SKM-1 treated with dmso at 0.1 percent for 144 hours (cell line): ENCODE data around the gene CRYBG1.

ENCODE experiments used
- DNase-seq: peaks from one replicate; lab custom pipeline; 2025; ENCODE audit not compliant: unreplicated experiment; lab: John Stamatoyannopoulos, UW

The CRYBG1 gene

GRCh38 chr6:106574741-106575458 is 214.4 kb downstream of the CRYBG1 start:
- no peak for DNase-seq

- no peak for DNase-seq
Measured at GRCh38 chr6:106579281-106579680, 218.8 kb downstream of the CRYBG1 start.

- DNase-seq: no peak
Measured at GRCh38 chr6:106581468-106581867, 221.0 kb downstream of the CRYBG1 start.

GRCh38 chr6:106586815-106587415 is 226.4 kb downstream of the CRYBG1 start:
- no peak for DNase-seq

- DNase-seq: peak; percentile 4
Measured at GRCh38 chr6:106588937-106589336, 228.4 kb downstream of the CRYBG1 start.

GRCh38 chr6:106591111-106591825 is 230.8 kb downstream of the CRYBG1 start:
- DNase-seq: no peak

- no peak for DNase-seq
Measured at GRCh38 chr6:106599440-106599839, 238.9 kb downstream of the CRYBG1 start.

- no peak for DNase-seq
Measured at GRCh38 chr6:106600329-106600728, 239.8 kb downstream of the CRYBG1 start.

- DNase-seq: peak; percentile 78
Measured at GRCh38 chr6:106608080-106608668, 247.7 kb downstream of the CRYBG1 start.

- DNase-seq: peak; percentile 9
Measured at GRCh38 chr6:106609699-106610098, 249.2 kb downstream of the CRYBG1 start.

GRCh38 chr6:106611030-106611429 is 250.5 kb downstream of the CRYBG1 start:
- DNase-seq: no peak

- DNase-seq: no peak
Measured at GRCh38 chr6:106612671-106613416, 252.3 kb downstream of the CRYBG1 start.

- DNase-seq: no peak
Measured at GRCh38 chr6:106613590-106613989, 253.1 kb downstream of the CRYBG1 start.

- no peak for DNase-seq
Measured at GRCh38 chr6:106614166-106614565, 253.6 kb downstream of the CRYBG1 start.

GRCh38 chr6:106614592-106615257 is 254.2 kb downstream of the CRYBG1 start:
- no peak for DNase-seq

- no peak for DNase-seq
Measured at GRCh38 chr6:106617302-106617701, 256.8 kb downstream of the CRYBG1 start.

GRCh38 chr6:106617857-106618256 is 257.3 kb downstream of the CRYBG1 start:
- DNase-seq: no peak

GRCh38 chr6:106618324-106618723 is 257.8 kb downstream of the CRYBG1 start:
- no peak for DNase-seq

GRCh38 chr6:106619223-106619622 is 258.7 kb downstream of the CRYBG1 start:
- no peak for DNase-seq

- no peak for DNase-seq
Measured at GRCh38 chr6:106620931-106621672, 260.6 kb downstream of the CRYBG1 start.
